GM18873 (cell line): ENCODE measurements around the gene WDFY4.

Experiments used
- ATAC-seq: cut with Tn5 transposase; IDR thresholded peaks from one replicate; pipeline ENCODE4 v1.9.1; 2021; ENCODE audit warnings: mild to moderate bottlenecking, moderate library complexity, moderate number of reproducible peaks; ENCODE audit not compliant: unreplicated experiment, low FRiP score

The WDFY4 gene

DNA sequence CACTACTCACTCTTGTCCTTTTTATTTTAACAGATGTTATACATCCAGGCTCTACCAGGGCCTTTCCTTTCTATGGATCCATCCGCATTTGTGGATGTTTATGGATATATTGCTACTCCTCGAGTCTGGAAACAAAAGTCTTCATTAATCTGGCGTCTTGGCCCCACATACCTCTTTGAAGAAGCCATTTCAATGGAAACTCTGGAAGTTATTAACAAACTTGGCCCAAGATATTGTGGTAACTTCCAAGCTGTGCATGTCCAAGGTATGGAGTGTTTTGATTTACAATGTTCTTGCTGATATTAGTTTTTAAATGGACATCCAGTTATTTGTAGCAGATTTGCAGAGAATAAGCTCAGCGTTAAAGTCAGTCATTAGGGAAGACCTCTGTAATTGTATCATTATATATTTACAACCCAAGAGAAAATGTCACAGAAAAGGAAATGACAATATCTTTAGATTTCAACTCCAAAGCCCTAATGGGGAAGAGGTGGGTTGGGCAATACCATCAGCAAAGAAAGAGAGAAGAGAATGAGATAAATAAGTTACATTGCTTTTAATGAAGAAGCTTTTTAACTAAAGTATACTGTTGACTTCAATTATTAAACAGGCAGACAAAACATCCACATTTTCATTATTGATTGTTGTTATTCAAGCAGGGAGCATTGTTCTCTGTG, 102.1 kb downstream of the WDFY4 start:
- ATAC-seq, result no peak

DNA sequence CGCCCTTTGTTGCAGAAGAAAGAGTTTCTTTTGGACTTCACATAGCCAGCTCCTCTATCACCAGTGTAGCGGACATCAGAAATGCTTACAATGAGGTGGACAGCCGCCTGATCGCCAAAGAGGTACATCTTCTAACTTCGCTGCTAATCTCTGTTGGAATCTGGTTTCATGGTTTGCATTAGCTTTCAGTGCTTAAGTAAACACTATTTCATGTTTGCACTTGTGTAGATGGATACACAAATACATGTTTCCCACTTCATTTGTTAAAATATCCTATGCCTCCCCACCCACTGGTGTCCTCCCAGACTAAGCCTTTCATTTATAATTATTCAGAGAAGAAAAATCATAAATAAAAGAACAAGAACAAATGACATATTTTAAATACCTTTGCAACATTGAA, 103.9 kb downstream of the WDFY4 start:
- ATAC-seq, result no peak

DNA sequence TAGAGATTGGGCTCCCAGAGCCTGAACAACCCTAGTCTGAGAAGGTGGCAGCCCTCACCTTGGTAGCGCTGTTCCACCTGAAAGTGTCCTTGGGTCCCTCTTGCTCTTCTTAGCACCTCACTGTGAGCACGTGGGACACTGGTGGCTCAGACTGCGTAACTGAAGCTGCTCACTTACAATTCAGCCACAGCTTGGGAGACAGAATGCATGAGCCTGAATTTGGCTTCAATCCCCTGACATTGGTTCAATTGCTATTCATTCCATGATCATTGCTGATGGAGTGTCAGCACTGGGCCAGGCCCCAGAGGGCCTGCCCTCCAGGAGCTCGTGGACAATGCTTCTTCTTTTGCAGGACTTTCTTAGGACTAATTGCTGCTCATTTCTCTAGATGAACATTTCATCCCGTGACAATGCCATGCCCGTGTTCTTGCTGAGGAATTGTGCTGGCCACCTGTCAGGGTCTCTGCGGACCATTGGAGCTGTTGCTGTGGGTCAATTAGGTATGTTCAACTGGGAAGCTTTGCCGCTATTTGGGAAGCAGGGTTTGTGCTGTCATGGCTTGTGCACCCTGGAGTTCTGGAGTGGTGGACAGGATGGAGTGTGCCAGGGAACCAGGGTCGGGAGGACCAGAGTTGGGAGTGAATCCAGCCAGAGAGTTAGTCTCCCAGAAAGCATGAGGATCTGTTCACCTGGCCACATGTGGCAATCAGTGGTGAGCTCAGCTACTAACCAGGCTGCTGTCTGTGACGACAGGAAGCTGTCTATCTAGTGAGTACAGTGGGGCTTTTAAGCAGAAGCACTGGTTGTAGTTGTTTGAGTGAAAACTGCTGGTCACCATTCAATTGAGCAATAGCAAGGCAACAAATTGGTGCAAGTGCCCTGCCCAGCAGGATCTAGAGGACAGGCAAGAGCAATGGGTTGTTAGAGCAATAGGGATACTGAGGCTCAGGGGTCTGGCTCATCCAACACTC, 105.1 kb downstream of the WDFY4 start:
- no peak for ATAC-seq

DNA sequence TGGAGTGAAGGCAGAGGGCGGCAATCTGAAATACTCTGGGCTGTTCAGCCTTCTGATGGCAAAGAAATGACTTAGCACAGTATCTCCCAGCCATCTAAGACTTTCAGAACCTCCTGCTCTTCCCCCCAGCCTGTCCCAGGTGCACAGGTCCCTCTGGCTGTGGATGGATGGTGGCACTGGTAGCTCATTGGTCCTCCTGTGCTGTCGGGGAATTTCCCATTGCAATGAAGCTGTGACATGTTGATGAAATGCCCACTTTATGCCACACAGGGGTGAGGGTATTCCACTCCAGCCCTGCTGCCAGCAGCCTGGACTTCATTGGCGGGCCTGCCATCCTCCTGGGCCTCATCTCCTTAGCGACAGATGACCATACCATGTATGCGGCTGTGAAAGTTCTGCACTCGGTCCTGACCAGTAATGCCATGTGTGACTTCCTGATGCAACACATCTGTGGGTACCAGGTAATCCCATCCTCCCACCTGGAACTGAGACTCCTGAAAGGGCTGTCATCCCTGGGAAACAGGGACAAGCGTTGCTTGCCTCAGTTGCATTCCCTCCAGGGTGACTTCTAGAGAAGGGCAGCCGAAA, 105.9 kb downstream of the WDFY4 start:
- no peak for ATAC-seq

DNA sequence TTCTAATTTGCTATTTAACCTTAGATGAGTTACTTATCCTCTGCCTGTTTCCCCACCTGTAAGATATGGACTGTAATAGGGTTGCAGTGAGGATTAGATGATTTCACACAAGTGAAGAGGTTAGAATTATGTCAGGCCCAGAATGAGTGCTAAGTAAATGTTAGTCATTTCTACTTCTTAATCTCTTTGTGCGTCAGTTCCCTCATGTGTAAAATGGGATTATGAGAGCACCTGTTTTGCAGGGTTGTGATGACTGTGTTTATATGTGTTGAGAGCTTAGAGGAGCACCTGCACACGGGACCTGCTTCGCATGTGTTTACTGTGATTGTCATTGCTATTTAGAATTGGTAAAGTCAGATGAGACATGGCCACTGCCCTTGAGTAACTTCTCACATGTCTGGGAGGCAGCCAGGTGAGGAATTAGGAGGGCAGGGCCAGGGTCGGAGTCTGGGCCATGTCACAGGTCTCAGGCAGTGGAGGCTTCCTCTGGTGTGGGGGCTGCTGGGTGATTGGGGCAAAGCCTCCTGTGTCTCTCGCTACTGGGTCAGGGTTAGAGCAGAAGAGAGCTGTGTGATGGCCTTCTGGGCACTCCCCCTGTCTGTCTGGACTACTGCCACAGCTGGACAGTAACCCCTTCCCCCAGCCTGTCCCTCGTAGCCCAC, 106.7 kb downstream of the WDFY4 start:
- ATAC-seq, result no peak

DNA sequence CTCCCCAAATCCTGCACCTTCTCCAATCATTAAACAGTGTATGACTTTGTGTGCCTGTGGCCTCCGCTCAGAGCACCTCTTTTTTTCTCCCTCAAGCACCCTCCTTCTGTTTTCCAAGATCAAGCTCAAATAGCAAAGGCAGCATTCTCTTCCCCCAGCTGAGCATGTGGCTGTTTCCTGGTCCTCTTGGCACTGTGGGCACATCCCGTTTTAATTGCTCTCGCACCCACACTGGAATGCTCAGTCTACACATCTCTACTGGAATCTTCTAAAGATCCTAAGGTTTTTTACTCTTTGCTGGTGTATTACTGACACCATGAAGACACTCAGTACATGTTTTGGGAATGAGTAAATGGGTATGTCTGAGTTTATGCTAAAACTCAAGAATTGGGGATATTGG, 107.4 kb downstream of the WDFY4 start:
- ATAC-seq, result no peak

DNA sequence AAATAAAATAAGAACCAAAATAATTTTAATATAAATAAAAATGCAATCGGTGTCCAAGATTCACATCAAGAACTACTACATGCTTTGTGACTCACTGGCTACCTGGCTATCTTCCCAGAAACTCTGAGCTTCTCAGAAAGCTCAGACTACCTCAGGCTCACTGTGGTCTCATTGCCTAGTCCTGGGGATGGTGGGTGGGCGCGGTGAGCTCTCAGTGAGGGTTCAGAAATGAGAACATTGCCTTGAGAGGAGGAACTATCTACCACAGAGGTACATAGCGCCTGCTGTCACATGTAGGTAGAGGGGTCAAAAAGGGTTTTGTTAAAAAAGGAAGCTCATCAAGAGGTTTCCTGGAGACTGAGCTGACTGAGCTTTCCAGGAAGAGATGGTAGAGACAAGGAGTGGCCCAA, 108.0 kb downstream of the WDFY4 start:
- ATAC-seq, result no peak

DNA sequence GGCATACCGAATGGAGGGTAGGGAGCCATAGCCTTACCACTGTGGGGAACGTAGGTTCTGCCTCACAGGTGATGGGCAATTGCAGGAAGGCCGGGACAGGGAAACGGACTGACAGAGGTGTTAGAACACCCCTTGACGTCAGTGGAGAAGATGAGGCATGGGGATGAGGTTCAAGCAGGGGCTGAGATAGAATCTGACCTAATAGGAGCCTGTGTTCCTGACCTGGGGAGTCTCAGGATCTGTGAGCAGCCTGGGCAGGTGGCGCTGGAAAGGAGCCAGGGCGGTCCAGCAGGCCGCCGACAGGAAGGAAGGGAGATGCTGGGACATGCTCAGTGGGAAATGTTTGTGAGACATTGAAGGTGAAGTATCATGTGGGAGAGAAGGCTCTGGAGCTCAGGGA, 109.4 kb downstream of the WDFY4 start:
- ATAC-seq, result no peak

DNA sequence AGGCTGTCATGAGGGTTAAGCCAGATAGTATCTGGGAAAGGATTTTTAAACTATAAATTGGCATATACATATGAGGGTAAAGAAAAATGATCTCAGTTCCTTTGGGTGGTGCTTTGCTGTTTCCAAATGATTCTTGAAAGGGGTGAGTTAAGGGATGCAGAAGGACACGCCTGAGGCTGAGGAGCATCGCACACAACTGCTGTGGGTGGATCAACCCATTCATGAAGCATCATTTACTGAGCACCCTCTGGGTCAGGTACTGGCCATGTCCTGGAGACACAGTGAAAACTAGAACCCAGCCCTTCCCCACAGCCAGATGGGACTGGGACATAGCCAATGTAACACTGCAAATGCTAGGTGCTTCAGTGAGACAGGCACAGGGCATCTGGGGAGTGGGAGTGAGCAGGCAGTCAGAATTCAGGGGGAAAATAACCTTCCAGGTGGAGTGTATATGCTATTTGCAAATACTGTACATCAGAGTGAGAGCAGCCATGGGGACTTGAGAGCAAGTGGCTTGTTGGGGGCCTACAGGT, 112.1 kb downstream of the WDFY4 start:
- no peak for ATAC-seq

DNA sequence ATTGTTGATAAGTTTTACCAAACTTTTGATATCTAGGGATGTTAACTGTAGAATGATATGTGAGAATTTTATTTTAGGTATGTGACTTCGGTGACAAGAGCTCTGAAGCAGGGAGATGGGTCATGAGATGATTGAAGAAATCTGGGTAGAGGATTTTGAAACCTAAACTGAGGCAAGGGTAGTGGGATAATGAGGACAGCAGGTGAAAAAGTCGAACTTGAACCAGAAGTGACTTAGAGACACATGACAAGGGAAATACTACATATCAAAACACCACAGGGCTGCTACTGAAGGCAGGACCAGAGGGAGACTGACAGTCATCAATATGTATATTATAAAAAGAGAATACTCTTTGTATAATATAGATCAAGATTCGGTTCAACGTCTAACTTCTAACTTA, 113.2 kb downstream of the WDFY4 start:
- ATAC-seq, result no peak

DNA sequence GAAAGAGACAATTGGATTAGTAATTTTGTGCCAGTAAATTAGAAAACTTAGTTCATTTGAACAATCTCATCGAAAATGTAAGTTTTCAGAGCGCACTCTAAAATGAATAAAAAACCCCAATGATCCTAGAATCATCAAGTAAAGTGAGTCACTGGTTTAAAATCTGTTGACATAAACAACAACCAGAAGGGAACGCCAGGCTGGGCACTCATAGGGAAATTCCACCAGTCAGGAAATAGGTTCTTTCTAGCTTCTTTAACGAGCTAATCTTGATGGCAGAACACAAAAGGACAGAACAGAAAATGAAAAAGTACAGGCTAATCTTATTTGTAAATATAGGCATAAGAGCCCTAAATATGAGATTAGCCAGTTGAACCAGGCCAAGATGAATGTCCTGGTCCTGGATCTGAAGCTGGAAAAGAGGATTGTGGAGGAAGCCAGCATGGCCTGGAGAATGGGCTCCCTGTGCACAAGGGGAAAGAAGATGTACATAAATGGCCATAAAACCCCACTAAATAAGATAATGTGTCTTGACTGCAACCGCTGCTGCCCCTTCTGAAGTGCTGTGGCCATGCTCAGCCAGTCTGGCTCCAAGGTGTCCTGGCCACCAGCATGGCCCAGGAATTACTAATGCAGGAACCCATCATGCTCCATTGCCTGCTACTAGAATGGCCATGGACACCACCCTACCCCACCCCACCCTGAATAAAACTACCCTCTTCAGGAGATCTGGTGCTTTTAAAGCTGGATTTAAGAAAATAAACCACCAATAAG, 114.0 kb downstream of the WDFY4 start:
- ATAC-seq, result no peak

DNA sequence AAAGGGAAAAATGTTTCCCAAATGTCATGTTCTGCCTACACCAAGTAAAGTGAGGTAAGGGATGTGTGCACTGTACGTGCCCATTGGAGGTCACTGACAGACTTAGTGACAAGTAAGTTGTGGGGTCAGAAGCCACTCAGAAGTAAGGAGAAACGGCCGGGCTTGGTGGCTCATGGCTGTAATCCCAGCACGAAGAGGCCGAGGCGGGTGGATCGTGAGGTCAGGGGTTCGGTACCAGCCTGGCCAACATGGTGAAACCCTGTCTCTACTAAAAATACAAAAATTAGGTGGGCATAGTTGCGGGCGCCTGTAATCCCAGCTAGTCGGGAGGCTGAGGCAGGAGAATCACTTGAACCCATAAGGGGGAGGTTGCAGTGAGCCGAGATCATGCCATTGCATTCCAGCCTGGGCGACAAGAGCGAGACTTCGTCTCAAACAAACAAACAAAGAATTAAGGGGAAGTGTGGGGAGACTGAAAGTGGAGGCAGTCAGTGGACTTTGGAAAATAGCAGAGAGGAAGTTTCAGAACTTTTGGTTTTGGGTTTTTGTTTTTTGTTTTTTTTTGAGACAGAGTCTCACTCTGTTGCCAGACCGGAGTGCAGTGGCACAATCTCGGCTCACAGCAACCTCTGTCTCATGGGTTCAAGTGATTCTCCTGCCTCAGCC, 114.8 kb downstream of the WDFY4 start:
- no peak for ATAC-seq

DNA sequence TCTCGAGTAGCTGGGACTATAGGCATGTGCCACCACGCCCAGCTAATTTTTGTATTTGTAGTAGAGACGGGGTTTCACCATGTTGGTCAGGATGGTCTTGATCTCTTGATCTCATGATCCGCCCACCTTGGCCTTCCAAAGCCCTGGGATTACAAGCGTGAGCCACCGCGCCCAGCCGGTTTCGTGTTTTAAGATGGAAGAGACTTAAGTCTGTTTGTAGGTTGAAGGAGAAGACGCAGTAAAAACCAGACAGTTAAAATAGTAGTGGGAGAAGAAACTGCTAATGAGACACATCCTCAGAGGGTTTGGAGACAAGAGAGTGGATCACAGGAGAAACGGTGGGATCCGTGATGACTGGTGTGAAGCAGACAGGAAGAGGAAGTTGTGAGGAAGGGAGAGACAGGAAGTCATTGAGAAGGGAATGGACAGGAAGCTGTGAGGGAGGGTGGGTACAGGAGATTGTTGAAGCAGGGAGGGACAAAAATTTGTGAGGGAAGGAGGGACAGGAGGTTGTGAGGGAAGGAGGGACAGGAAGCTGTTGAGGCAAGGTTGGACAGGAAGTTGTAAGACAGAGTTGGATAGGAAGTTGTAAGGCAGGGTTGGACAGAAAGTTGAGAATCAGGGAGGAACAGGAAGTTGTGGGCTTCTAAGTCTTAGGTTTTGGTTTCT, 115.5 kb downstream of the WDFY4 start:
- no peak for ATAC-seq

DNA sequence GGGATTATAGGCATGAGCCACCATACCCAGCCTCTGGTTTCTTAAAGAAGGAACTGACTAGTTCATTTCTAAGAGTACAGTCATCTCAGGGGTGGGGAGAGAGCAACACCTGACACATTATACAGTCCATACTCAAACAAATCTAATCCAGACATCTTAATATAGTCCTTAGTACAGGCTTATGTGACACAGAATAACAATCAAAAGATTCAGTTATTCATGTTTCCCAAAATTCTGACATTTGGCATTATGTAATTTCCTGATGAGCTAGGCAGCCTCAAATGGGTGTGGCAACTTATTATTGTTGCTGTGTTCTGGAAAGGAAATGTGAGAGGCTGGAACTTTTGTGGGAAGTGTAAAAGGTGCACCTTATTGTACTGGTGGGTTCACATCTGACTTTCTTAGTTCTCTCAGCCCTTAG, 116.3 kb downstream of the WDFY4 start:
- no peak for ATAC-seq

DNA sequence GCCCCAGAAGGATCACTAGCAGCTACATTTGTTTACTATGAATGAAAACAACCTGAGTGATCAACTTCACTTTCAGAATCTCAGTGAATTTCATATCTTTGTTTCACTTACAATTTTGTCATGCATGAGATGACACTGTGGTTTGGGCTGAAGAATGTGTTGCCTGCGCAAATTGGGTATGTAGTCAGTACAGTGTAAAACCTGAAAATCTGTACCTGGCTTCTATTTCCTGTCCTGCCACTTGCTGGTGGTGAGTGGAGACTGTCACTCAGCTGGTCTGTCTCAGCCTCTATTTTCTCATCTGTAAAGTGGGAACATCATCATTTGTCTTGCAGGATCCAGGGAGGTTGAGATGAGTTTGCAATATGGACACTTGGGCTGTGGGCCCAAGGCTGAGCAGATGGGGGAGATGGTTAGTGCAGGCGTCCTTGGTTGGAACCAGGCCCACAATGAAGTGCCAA, 118.0 kb downstream of the WDFY4 start:
- ATAC-seq, result peak; percentile 95

DNA sequence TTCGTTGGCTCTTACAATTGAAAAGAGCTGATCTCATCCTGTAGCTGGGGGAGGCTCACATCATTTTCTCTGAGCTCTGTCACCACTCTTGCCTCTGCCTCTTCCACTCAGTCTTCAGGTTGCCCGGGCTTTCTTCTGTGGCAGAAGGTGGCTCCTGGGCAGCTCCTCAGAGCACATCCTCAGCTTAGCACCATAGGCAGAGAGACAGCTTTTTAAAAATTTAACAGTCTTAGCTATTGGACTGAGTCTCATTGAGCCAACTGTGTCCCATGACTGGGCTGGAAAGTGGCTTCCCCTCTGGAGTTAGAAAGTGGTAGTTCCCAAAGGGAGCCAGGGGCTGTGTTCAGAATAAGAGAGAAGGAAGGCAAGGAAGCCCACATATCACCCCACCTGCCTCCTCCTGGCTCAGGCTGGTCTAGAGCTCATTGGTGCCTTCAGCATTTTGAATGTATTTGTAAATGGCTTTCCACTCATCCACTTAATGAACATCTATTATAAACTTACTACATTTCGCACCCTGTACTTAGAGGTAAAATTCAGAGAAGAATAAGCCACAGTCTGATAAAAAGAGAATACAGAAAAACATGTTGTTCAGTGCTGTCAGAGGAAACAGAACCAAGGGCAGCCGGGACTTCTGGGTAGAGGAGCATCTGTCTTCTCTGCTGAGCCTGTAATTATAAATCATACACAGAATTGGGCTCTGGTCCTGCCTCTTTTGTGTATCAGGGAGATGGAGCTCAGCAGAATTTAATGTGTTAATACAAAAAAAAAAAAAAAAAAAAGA, 119.3 kb downstream of the WDFY4 start:
- ATAC-seq, result no peak

DNA sequence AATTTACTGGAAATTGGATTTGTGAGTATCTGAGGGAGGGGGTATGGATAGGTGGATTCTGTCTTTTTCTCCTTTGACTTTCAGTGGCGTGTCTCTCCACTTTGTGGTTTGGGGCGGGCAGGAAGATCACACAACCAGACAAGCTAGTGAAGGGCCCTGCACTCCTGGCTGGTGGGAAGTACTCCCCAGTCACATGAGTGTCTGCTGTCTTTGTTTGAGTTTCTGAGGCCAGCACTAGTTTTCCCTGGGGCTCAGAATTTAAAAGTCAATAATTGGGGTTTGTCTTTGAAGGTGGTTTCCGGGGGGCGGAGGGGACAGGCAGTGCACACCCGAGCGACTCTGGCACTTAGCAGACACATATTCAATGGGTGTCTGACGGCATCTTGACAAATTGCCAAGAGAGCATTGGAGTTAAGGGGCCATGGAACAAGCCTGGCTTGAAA, 120.1 kb downstream of the WDFY4 start:
- no peak for ATAC-seq

DNA sequence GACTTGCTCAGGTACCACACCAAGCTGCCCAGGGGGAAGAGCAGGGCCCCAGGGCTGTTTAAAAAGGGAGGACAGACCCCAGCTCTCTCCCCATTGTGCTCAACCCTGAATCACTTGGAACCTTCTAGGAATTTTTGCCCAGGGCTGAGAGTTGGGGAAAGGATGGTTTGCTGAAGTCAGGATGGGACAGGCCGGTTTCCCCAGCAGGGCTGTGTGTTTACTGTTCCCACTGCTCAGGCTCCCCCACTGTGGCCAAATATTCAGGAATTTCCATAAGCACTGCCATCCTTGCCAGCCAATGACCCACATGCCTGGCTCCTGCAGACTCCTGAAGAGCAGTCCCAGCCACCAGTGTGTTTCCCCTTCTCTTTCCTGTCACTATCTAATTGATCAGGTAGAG, 120.7 kb downstream of the WDFY4 start:
- no peak for ATAC-seq
